GM10266 (cell line): ENCODE results near the gene SHLD1.

Experiments
- DNase-seq: peaks from one replicate; pipeline ENCODE4 v3.0.0; 2012; ENCODE audit errors: extremely low spot score
- CTCF ChIP-seq: IDR thresholded peaks from 2 replicates; pipeline ENCODE4 v1.5.1; 2012; ENCODE audit warnings: mild to moderate bottlenecking, low read depth; ENCODE audit not compliant: control insufficient read depth, insufficient read depth; ENCODE audit errors: missing control alignments

SHLD1 gene

DNA sequence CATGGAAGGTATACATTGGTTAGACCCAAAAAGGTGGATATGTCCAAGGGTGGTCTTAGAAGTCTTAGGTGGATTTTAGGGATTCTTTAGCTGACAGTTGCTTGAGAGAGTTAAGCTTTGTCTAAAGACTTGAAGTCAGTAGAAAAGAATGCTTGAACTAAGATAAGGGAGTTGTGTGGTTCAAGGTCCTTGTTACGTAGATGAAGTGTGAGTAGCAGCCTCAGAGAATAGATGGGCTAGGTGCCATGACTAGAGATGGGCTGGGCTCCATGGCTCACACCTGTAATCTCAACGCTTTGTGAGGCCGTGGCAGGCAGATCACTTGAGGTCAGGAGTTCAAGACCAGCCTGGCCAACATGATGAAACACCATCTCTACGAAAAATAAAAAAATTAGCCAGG is 1.7 kb downstream of the SHLD1 start:
- no peak for TF ChIP-seq CTCF
- no peak for DNase-seq

- no peak for DNase-seq
- TF ChIP-seq CTCF: no peak
Observed at GRCh38 chr20:5753814-5754213, 3.6 kb downstream of the SHLD1 start.

DNA sequence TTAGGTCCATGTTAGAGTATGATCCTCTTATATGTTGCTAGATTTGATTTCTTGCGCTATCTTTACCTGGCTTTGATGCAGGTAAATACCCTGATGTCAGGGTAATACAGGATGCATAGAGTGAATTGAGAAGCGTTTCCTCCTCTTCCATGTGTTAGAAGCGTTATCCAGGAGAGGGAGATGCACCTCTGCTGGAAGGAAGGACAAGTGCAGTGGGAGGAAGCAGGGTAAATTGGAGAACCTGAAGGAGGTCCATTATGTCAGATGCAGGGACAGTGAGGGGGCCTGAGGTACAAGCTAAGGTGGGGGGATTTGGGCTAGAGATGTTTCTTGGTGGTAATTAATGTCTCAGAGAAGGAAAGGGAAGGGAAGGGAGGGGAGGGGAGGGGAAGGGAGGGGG is 7.7 kb downstream of the SHLD1 start:
- no peak for DNase-seq
- no peak for TF ChIP-seq CTCF

- no peak for DNase-seq
- no peak for TF ChIP-seq CTCF
Observed at GRCh38 chr20:5766085-5766764, 16.0 kb downstream of the SHLD1 start.

GRCh38 chr20:5767493-5768098 is 17.4 kb downstream of the SHLD1 start:
- DNase-seq: no peak

GRCh38 chr20:5770231-5770986 is 20.2 kb downstream of the SHLD1 start:
- TF ChIP-seq CTCF: no peak
- DNase-seq: no peak

More at GRCh38 chr20:5767493-5768098, 17.4 kb downstream of the SHLD1 start:
- no peak for TF ChIP-seq CTCF

DNA sequence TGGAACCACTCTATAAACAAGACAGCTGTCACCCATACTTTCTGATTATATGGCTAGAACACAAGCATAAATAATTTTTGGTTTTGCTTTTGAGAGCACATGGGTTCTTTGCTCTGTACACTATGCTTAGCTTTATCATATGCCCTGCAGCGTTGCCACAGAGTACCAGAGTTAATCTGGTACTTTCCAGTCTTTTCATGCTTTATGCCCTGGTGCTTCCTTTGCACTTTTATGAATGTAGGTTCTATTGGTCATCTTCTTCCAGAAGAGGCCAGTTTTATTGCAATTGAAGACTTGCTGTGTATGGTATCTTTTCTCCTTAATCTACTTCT is 20.8 kb downstream of the SHLD1 start:
- no peak for TF ChIP-seq CTCF

More for the DNA sequence above, 20.8 kb downstream of the SHLD1 start:
- no peak for DNase-seq
